H4 (cell line): Measurements from ENCODE around the gene HELT. TPM values are rescaled to one million over a fixed set of nuclear protein-coding genes. Genes with fewer than 3 reads are reported as not detected.
"Not testable (repeated sequence)": the region's sequence is repeated elsewhere in the genome, so short reads cannot be mapped to it uniquely, and the experiment has no call there.

Experiments used
- DNase-seq: peaks from one replicate; pipeline ENCODE4 v3.0.0-alpha.2; 2015; ENCODE audit warnings: low spot score
- total RNA-seq: library from RNA; depleted of rRNA; stranded (reverse); fragments of >200 nt; shearing (Covaris generic); gene quantifications from 2 replicates; pipeline ENCODE4 v1.2.3, GENCODE V29; 2014; rRNA removed

Gene HELT, protein sequence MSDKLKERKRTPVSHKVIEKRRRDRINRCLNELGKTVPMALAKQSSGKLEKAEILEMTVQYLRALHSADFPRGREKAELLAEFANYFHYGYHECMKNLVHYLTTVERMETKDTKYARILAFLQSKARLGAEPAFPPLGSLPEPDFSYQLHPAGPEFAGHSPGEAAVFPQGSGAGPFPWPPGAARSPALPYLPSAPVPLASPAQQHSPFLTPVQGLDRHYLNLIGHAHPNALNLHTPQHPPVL
- not detected in 2 replicates for total RNA-seq

DNA sequence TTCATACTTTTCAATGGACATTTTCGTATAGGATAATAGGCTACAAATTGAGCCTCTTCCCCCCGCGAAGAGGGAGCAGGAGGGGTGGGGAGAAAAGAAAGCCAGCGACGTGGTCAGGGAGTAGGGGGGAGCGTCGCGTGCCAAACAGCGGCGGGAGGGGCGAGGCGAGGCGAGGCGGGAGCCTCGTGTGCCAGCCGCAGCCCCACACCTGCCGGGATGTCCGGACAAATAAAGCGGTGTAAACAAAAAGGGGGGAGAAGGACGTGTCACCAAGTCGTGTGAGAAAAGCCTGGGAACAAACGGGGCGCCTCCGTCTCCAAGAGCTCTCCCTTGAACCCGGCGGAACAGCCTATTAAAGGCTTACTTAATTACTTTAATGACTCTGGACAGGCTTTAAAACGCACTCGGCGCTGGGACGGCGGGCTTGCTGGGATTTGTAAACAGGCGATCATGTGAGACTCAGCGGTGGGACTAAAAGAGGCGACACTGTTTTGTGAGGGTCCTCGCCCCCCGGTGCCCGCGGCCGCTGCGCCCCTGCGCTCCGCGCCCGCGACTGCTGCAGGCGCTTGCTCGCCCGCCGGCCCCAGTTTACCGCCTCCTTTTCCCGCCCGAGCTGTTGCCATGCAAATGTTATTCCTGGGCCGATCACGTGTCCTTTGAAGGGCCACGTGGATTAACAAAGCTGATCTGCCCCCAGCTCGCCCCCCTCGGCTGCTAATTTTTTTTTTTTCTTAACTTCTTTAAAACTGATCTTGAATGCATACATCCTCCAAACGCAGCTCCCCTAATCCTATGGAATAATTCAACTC, at the start of gene HELT:
HELT (plus strand) TSS at position 527 of the 809 bp plus-strand sequence. CDS start 439 bp downstream, outside the sequence.
- no peak for DNase-seq

DNA sequence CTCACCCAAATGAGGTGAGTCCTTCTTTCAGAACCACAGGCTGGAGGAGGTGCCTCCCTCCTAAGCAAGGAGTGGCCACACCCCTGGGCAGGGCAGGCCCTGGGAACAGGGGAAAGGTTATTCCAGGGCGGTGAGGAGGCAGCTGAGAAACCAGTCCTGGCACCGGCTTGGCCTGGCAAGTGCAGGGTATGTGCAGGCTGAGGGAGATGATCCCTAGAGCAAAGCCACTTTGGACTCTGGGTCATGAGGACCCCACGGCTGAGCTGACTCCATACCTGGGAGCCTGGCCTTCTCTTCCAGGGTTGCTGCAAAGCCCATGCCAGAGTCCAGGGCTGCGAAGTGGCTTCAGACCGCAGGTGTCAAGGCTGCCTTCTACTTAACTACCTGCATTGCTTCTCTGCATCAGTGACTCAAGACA, 49.5 kb upstream of the HELT start:
- DNase-seq, result no peak

DNA sequence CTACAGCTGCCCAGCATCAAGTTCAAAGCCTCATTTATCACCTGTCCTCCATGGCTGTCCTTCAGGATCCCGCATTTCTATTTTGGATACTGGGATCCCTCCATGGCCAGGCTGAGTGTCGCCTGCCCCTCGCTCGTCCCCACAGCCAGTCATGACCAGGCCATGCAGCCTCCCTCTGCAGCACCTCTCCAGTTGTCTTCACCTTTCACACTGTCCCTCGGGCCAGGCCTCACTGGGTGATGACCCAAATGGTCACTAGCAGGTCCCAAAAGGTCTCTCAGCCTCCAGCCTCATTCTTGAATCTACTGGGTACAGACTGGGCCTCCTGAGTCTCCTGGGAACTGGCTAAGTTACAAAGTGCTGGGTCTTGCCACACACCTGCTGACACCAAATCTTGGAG, 48.7 kb upstream of the HELT start:
- no peak for DNase-seq

- no peak for DNase-seq
Observed at GRCh38 chr4:184972991-184973390, 45.3 kb upstream of the HELT start.

DNA sequence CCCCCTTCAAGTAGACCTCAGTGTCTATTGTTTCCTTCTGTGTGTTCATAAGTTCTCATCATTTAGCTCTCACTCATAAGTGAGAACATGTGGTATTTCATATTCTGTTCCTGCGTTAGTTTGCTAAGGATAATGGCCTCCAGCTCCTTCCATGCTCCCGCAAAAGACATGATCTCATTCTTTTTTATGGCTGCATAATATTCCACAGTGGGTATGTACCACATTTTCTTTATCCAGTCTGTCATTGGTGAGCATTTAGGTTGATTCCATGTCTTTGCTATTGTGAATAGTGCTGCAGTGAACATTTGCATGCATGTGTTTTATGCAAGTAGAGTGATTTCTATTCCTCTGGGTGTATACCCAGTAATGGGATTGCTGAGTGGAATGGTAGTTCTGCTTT, 41.9 kb upstream of the HELT start:
- DNase-seq, result not testable (repeated sequence)

- no peak for DNase-seq
Observed at GRCh38 chr4:184977747-184978146, 40.5 kb upstream of the HELT start.

DNA sequence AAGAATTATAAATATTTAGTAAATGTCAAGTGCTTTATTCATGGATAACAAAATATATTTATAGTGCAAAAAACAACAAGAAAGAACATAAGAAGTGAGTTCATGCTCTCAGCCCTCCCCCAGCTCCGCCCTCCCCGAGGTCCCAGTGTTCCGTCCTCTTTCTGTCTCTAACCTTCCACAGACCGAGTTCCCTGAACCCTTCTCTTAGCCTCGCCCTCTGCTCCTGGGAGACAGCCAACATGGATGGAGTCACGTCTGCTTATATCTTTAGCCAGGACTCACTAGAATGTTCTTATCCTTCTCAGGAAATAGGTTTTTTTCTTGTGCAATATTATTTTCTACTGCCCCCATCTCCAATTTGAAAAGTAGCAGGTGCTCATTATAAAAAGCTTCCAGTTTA, 40.1 kb upstream of the HELT start:
- no peak for DNase-seq

DNA sequence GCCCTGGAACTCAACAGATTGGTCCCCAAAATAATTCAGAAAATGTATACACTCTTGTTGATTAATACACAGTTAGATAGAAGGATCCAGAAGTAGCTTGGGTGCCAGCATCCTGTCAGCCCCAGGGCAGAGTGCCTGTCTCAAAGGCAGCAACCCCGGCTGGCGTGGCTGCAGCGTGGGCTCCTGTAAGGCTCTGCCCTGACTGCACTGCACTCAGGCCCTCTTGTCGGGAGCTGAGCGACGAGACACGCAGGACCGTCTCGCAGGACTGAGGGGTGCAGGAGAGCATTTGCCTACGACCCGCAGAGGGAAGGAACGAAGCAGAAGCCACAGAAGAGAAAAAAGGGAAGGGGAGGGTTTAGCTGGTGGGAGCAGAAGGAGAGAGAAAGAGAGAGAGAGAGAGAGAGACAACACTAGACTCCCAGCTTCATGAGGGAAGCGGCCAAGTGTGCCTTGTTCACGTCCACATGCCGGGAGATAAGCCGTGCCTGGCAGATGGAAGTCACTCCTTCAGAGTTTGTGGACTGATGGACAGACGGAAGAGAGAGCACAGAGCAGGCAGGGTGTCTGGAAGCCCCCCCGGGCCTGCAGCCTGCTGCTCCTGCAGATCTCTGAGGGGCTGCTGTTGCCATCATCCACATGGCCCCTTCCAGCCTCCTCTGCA, 38.7 kb upstream of the HELT start:
- no peak for DNase-seq

DNA sequence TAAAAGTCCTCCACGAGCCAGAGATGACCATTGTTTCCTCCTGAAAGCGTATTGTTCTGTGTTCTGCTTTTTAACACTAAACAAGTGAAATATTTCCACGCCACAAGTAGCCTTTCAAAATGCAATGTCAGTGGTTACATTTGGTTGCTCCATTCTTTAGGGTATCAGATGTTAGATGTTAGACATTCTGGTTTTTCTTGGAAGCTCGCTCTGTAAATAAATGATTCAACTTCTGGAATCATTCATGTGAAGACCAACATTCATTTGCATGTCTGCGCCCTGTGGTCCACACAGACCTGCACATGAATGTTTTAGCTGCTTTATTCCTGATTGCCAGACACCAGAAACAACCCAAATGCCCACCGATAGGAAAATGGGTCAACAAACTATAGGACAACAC, 38.0 kb upstream of the HELT start:
- no peak for DNase-seq

GRCh38 chr4:184983672-184984356, 34.5 kb upstream of the HELT start:
- DNase-seq, result peak; percentile 53

GRCh38 chr4:184987493-184988031, 30.7 kb upstream of the HELT start:
- DNase-seq, result no peak

- DNase-seq, result no peak
Observed at GRCh38 chr4:184988611-184989010, 29.7 kb upstream of the HELT start.

GRCh38 chr4:184989283-184989682, 29.0 kb upstream of the HELT start:
- DNase-seq, result not testable (repeated sequence)

DNA sequence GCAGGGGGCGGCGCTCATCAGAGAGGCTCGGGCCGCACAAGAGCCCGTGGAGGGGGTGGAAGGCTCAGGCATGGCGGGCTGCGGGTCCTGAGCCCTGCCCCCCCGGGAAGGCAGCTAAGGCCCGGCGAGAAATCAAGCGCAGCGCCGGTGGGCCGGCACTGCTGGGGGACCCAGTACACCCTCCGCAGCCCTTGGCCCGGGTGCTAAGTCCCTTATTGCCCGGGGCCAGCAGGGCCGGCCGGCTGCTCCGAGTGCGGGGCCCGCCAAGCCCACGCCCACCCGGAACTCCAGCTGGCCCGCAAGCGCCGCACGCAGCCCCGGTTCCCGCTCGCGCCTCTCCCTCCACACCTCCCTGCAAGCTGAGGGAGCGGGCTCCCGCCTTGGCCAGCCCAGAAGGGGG, 28.2 kb upstream of the HELT start:
- DNase-seq, result not testable (repeated sequence)

DNA sequence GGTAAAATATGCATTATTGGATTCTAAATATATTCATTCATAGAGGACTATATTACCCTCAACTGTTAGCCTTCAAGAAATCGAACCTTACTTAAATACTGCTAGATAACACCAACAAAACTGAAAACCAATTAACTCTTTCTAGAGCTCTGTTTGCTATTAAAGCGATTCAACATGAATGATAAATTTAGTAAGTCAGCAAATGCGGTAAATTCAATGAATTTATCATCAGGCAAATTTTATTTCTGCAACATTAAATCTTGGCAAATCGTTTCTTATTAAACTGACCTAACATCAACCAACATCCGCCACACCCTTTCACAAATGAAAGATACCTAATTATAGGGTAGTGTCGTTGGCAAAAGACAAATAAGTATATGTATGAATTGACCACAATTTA, 26.4 kb upstream of the HELT start:
- DNase-seq, result no peak

- no peak for DNase-seq
Observed at GRCh38 chr4:184992422-184992821, 25.9 kb upstream of the HELT start.

DNA sequence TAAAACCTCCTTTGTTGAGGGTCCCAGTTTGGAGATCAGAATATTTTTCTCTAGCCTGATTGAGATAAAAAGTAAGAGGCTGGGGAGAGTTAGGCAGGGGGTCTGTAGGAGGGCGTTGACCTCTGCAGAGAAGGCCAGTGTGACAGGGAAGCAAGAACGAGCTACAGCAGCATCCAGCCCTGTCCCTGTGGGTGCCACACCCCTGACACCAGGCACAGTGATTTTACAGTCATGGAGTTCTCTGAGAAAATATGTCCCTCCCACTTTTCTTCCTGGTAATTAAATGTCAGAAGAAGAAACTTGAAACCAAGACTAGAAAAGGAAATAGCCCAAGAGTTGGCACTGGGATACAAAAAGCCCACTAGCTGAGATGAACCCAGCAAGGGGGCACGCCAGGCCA, 25.0 kb upstream of the HELT start:
- DNase-seq, result no peak

GRCh38 chr4:184994010-184994622, 24.2 kb upstream of the HELT start:
- no peak for DNase-seq

GRCh38 chr4:184994623-184995010, 23.7 kb upstream of the HELT start:
- DNase-seq, result no peak

- not testable (repeated sequence) for DNase-seq
Observed at GRCh38 chr4:184997656-184998055, 20.6 kb upstream of the HELT start.

GRCh38 chr4:185002784-185003183, 15.5 kb upstream of the HELT start:
- no peak for DNase-seq
